Activated CD8-positive, alpha-beta memory T cell treated with anti-CD3 and anti-CD28 coated beads, Interleukin-2, amount 10 ng/mL, durations not matched to agents 7 days and 5 days (primary cell): ENCODE measurements around the gene QRICH2. TPM values are rescaled to one million over a fixed set of nuclear protein-coding genes. Genes with fewer than 3 reads are reported as not detected.
"Not testable (repeated sequence)": the region's sequence is repeated elsewhere in the genome, so short reads cannot be mapped to it uniquely, and the experiment has no call there.

ENCODE experiments used
- ATAC-seq: fragments of 150-1000 bp; cut with Tn5 transposase; one replicate; pipeline ENCODE4 v1.10.0; 2021; ENCODE audit warnings: moderate library complexity
- CTCF ChIA-PET: fragments of 350-600 bp; sonication (Branson Sonifier 250); formaldehyde crosslinking; loops from one replicate; lab custom pipeline; 2021; ENCODE audit warnings: antibody characterized with exemption; lab: Charles Lee
- DNase-seq: peaks from one replicate; pipeline ENCODE4 v3.0.0-alpha.2; 2020
- H3K27ac Mint-ChIP-seq: one replicate; pipeline ENCODE4 v1.8.0; 2021; ENCODE audit warnings: mild to moderate bottlenecking, mixed read lengths
- H3K27me3 Mint-ChIP-seq: one replicate; pipeline ENCODE4 v1.8.0; 2021; ENCODE audit warnings: mixed read lengths
- H3K36me3 Mint-ChIP-seq: one replicate; pipeline ENCODE4 v1.8.0; 2021; ENCODE audit warnings: mild to moderate bottlenecking, mixed read lengths
- H3K4me1 Mint-ChIP-seq: one replicate; pipeline ENCODE4 v1.8.0; 2021; ENCODE audit warnings: mixed read lengths
- H3K4me3 Mint-ChIP-seq: one replicate; pipeline ENCODE4 v1.8.0; 2021; ENCODE audit warnings: mild to moderate bottlenecking, moderate library complexity, mixed read lengths
- H3K9me3 Mint-ChIP-seq: one replicate; pipeline ENCODE4 v1.8.0; 2022; ENCODE audit warnings: low read depth, mixed read lengths
- total RNA-seq, 2 experiments: library from RNA; stranded (reverse); gene quantifications; one replicate each; pipeline ENCODE4 v1.2.3, GENCODE V29; 2021

QRICH2 gene
- total RNA-seq, 2 experiments from 2014 or later: 3.8 to 5.8 TPM

GRCh38 chr17:76272541-76273444, 35.3 kb downstream of the QRICH2 start:
- no peaks in the 10 kb centered on the region for H3K27me3 Mint-ChIP-seq
- H3K27ac Mint-ChIP-seq: peak overlapping the region; percentile 99
- peak overlapping the region; percentile 92 for H3K4me3 Mint-ChIP-seq
- CTCF ChIA-PET: interaction anchor here (0.7 to 7.0 kb wide), 16 partner anchors 10 to 170 kb away, joined by 3 to 83 read pairs (median 4); partner anchors contain the start of genes EXOC7 and PRPSAP1
- peak; percentile 74 for DNase-seq
- H3K9me3 Mint-ChIP-seq: no peaks in the 10 kb centered on the region
- H3K4me1 Mint-ChIP-seq: peaks cover 50% of the 10 kb centered on the region
- peak; percentile 11 for ATAC-seq
- peaks cover 35% of the 10 kb centered on the region for H3K36me3 Mint-ChIP-seq

- ATAC-seq (peak; percentile 59), DNase-seq (peak; percentile 95)
- Mint-ChIP-seq H3K36me3 (peaks cover 42% of the 10 kb centered on the region), H3K4me3 (peak overlapping the region; percentile 92), H3K27me3 (no peaks in the 10 kb centered on the region), H3K27ac (peak overlapping the region; percentile 99), H3K4me1 (peaks cover 51% of the 10 kb centered on the region), H3K9me3 (no peaks in the 10 kb centered on the region)
- CTCF ChIA-PET: interaction anchor here (0.7 to 7.0 kb wide), 16 partner anchors 8 to 258 kb away, joined by 3 to 83 read pairs (median 4); partner anchors contain the start of gene PRPSAP1
These were observed 36.2 kb downstream of the QRICH2 start for GRCh38 chr17:76271669-76272540.

- H3K27ac Mint-ChIP-seq: peak overlapping the region; percentile 99
- H3K27me3 Mint-ChIP-seq: no peaks in the 10 kb centered on the region
- peaks cover 50% of the 10 kb centered on the region for H3K36me3 Mint-ChIP-seq
- DNase-seq (peak; percentile 72), ATAC-seq (peak; percentile 2)
- H3K9me3 Mint-ChIP-seq: no peaks in the 10 kb centered on the region
- H3K4me1 Mint-ChIP-seq: peaks cover 51% of the 10 kb centered on the region
- CTCF ChIA-PET: interaction anchor here (0.7 to 7.0 kb wide), 12 partner anchors 9 to 257 kb away, joined by 3 to 83 read pairs (median 6); partner anchors contain the start of gene RNF157
- H3K4me3 Mint-ChIP-seq: peak overlapping the region; percentile 92
These were observed 37.1 kb downstream of the QRICH2 start for GRCh38 chr17:76270770-76271668.

GRCh38 chr17:76270127-76270592, 37.9 kb downstream of the QRICH2 start:
- H3K27ac Mint-ChIP-seq: peak overlapping the region; percentile 99
- H3K27me3 Mint-ChIP-seq: no peaks in the 10 kb centered on the region
- no peak for ATAC-seq
- H3K4me1 Mint-ChIP-seq: peaks cover 51% of the 10 kb centered on the region
- H3K4me3 Mint-ChIP-seq: peak overlapping the region; percentile 92
- peaks cover 52% of the 10 kb centered on the region for H3K36me3 Mint-ChIP-seq
- peak; percentile 78 for DNase-seq
- no peaks in the 10 kb centered on the region for H3K9me3 Mint-ChIP-seq
- CTCF ChIA-PET: interaction anchor here (0.8 to 7.0 kb wide), 12 partner anchors 10 to 149 kb away, joined by 3 to 83 read pairs (median 8); no protein-coding TSS in a partner anchor

GRCh38 chr17:76268991-76269981, 38.8 kb downstream of the QRICH2 start:
- peaks cover 52% of the 10 kb centered on the region for H3K36me3 Mint-ChIP-seq
- CTCF ChIA-PET: interaction anchor here (0.7 to 7.0 kb wide), 18 partner anchors 8 to 148 kb away, joined by 3 to 83 read pairs (median 4); no protein-coding TSS in a partner anchor
- peak overlapping the region; percentile 99 for H3K27ac Mint-ChIP-seq
- peak overlapping the region; percentile 92 for H3K4me3 Mint-ChIP-seq
- H3K4me1 Mint-ChIP-seq: peaks cover 53% of the 10 kb centered on the region
- no peaks in the 10 kb centered on the region for H3K9me3 Mint-ChIP-seq
- ATAC-seq (no peak), DNase-seq (peak; percentile 65)
- H3K27me3 Mint-ChIP-seq: no peaks in the 10 kb centered on the region

GRCh38 chr17:76268015-76268749, 39.9 kb downstream of the QRICH2 start:
- DNase-seq (peak; percentile 90), ATAC-seq (peak; percentile 1)
- Mint-ChIP-seq H3K4me1 (peaks cover 53% of the 10 kb centered on the region), H3K36me3 (peaks cover 52% of the 10 kb centered on the region), H3K27me3 (no peaks in the 10 kb centered on the region), H3K27ac (peak overlapping the region; percentile 99), H3K4me3 (peak overlapping the region; percentile 92), H3K9me3 (no peaks in the 10 kb centered on the region)
- CTCF ChIA-PET: interaction anchor here (0.7 to 7.0 kb wide), 16 partner anchors 8 to 484 kb away, joined by 3 to 83 read pairs (median 3); partner anchors contain the start of genes RNF157 and UNK

- H3K27me3 Mint-ChIP-seq, ATAC-seq, H3K9me3 Mint-ChIP-seq: not testable (repeated sequence)
- peak; percentile 57 for DNase-seq
- peaks cover 53% of the 10 kb centered on the region for H3K4me1 Mint-ChIP-seq
- CTCF ChIA-PET: interaction anchor here (0.7 to 7.0 kb wide), 9 partner anchors 8 to 146 kb away, joined by 3 to 83 read pairs (median 7); no protein-coding TSS in a partner anchor
- H3K36me3 Mint-ChIP-seq: peaks cover 52% of the 10 kb centered on the region
- peak overlapping the region; percentile 99 for H3K27ac Mint-ChIP-seq
- H3K4me3 Mint-ChIP-seq: peak overlapping the region; percentile 92
These were observed 40.5 kb downstream of the QRICH2 start for GRCh38 chr17:76267581-76268001.

- peak overlapping the region; percentile 92 for H3K4me3 Mint-ChIP-seq
- H3K36me3 Mint-ChIP-seq: peaks cover 51% of the 10 kb centered on the region
- H3K27me3 Mint-ChIP-seq: no peaks in the 10 kb centered on the region
- peaks cover 54% of the 10 kb centered on the region for H3K4me1 Mint-ChIP-seq
- H3K27ac Mint-ChIP-seq: peak overlapping the region; percentile 99
- DNase-seq (peak; percentile 43), ATAC-seq (no peak)
- no peaks in the 10 kb centered on the region for H3K9me3 Mint-ChIP-seq
- CTCF ChIA-PET: interaction anchor here (0.5 to 7.0 kb wide), 9 partner anchors 11 to 146 kb away, joined by 3 to 83 read pairs (median 5); partner anchors contain the start of gene RNF157
These were observed 41.0 kb downstream of the QRICH2 start for GRCh38 chr17:76267051-76267576.

GRCh38 chr17:76266244-76266938, 41.7 kb downstream of the QRICH2 start:
- DNase-seq: peak; percentile 63
- ATAC-seq: no peak
- H3K36me3 Mint-ChIP-seq: peaks cover 49% of the 10 kb centered on the region

More at GRCh38 chr17:76266244-76266938, 41.7 kb downstream of the QRICH2 start:
- Mint-ChIP-seq H3K27me3 (no peaks in the 10 kb centered on the region), H3K27ac (peak overlapping the region; percentile 99), H3K9me3 (no peaks in the 10 kb centered on the region), H3K4me3 (peak overlapping the region; percentile 92), H3K4me1 (peaks cover 58% of the 10 kb centered on the region)
- CTCF ChIA-PET: interaction anchor here (0.5 to 7.0 kb wide), 8 partner anchors 10 to 145 kb away, joined by 4 to 83 read pairs (median 6); partner anchors contain the start of gene RNF157
